A673 (cell line): ENCODE results near the gene SCD.

Source experiments
- EZH2 ChIP-seq: fragments of 200-600 bp; sonication (generic); IDR thresholded peaks from 2 replicates; pipeline ENCODE4 v1.6.1; 2017; ENCODE audit warnings: borderline replicate concordance, low read depth, mild to moderate bottlenecking, mixed read lengths, antibody characterized with exemption, low read length; ENCODE audit not compliant: poor library complexity, severe bottlenecking
- TF ChIP-seq, protein P1 (sequence below): fragments of 300-800, 200-600 bp; sonication (generic); conservative IDR thresholded peaks from 2 replicates; pipeline ENCODE4 v1.5.1; 2017; ENCODE audit warnings: low read depth, mild to moderate bottlenecking, antibody characterized with exemption, low read length, moderate library complexity, mixed read lengths

DNA sequence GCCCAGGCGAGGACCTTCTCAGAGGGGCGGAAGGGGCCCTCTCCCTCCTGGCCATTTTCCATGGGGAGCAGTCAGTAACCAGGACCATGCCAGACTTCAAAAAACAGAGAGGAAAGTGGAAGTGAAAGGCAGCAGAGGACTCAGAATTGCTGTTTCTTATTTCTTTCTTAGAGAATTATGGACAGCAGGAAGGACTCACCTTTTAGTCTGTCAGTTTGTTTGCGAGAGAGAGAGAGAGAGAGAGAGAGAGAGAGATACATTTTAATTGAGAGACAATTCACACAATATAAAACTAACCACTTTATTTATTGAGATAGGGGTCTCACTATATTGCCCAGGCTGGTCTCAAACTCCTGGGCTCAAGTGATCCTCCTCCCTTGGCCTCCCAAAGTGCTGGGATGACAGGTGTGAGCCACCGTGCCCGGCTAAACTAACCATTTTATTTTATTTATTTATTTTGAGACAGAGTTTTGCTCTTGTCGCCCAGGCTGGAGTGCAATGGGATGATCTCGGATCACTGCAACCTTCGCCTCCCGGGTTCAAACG is 24.5 kb downstream of the SCD start:
- TF ChIP-seq, protein P1, sequence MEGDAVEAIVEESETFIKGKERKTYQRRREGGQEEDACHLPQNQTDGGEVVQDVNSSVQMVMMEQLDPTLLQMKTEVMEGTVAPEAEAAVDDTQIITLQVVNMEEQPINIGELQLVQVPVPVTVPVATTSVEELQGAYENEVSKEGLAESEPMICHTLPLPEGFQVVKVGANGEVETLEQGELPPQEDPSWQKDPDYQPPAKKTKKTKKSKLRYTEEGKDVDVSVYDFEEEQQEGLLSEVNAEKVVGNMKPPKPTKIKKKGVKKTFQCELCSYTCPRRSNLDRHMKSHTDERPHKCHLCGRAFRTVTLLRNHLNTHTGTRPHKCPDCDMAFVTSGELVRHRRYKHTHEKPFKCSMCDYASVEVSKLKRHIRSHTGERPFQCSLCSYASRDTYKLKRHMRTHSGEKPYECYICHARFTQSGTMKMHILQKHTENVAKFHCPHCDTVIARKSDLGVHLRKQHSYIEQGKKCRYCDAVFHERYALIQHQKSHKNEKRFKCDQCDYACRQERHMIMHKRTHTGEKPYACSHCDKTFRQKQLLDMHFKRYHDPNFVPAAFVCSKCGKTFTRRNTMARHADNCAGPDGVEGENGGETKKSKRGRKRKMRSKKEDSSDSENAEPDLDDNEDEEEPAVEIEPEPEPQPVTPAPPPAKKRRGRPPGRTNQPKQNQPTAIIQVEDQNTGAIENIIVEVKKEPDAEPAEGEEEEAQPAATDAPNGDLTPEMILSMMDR = no peak
- TF ChIP-seq EZH2 = no peak
